AG10803 (cell line): ENCODE measurements around the gene HS6ST2.

ENCODE experiments used
- DNase-seq: peaks from one replicate; pipeline ENCODE4 v3.0.0; 2010; ENCODE audit warnings: low read depth
- H3K4me3 ChIP-seq: 2 replicates; pipeline ENCODE4 v1.5.1; 2011; ENCODE audit warnings: mild to moderate bottlenecking, low read length, control low read depth
- CTCF ChIP-seq: conservative IDR thresholded peaks from 2 replicates; pipeline ENCODE4 v1.5.1; 2011; ENCODE audit warnings: mild to moderate bottlenecking, low read length, control low read depth, inconsistent platforms

The HS6ST2 gene

GRCh38 chrX:132833373-132833772 is 125.1 kb downstream of the HS6ST2 start:
- DNase-seq = no peak
- no peak for TF ChIP-seq CTCF
- no peak overlapping the region for H3K4me3 ChIP-seq

GRCh38 chrX:132831336-132831973 is 127.0 kb downstream of the HS6ST2 start:
- TF ChIP-seq CTCF = no peak
- no peak for DNase-seq

GRCh38 chrX:132822634-132823012 is 135.8 kb downstream of the HS6ST2 start:
- H3K4me3 ChIP-seq = no peak overlapping the region
- DNase-seq = no peak
- no peak for TF ChIP-seq CTCF

More at GRCh38 chrX:132831336-132831973, 127.0 kb downstream of the HS6ST2 start:
- H3K4me3 ChIP-seq = no peak overlapping the region

- DNase-seq = no peak
- no peak for TF ChIP-seq CTCF
- H3K4me3 ChIP-seq = no peak overlapping the region
Observed at GRCh38 chrX:132821974-132822633, 136.3 kb downstream of the HS6ST2 start.

- no peak overlapping the region for H3K4me3 ChIP-seq
- TF ChIP-seq CTCF = no peak
- no peak for DNase-seq
Observed at GRCh38 chrX:132820675-132821074, 137.8 kb downstream of the HS6ST2 start.

GRCh38 chrX:132819711-132820264 is 138.6 kb downstream of the HS6ST2 start:
- H3K4me3 ChIP-seq = no peak overlapping the region
- TF ChIP-seq CTCF = no peak
- no peak for DNase-seq

GRCh38 chrX:132818638-132819037 is 139.8 kb downstream of the HS6ST2 start:
- no peak for TF ChIP-seq CTCF
- H3K4me3 ChIP-seq = no peak overlapping the region
- no peak for DNase-seq
